A549 treated with Mapracorat at 1 μM for 4 hours (cell line): ENCODE results near the gene DDRGK1. TPM values are rescaled to one million over a fixed set of nuclear protein-coding genes. Genes with fewer than 3 reads are reported as not detected.

Source experiments
- total RNA-seq: library from RNA; stranded (reverse); fragments of 200-300 nt; extraction: Qiagen RNA extraction; gene quantifications from 5 replicates; pipeline ENCODE4 v1.2.3, GENCODE V29; 2022

The DDRGK1 gene
- total RNA-seq = 73.3 to 106 TPM (median 95.1 TPM) in 5 replicates

GRCh38 chr20:3204124-3204794, at the start of gene DDRGK1:
DDRGK1 (minus strand) TSS chr20:3204682; CDS start chr20:3204627, 55 bp downstream.

GRCh38 chr20:3239026-3239866, 34.8 kb upstream of the DDRGK1 start, which contains the start of gene SLC4A11:
SLC4A11 (minus strand) TSS chr20:3239190; CDS start chr20:3239137, 53 bp downstream.

GRCh38 chr20:3209257-3209945, 4.9 kb upstream of the DDRGK1 start, which contains the start of gene ITPA:
ITPA (plus strand) TSS chr20:3209498; CDS start chr20:3209552, 54 bp downstream.

GRCh38 chr20:3172933-3173609, 31.4 kb downstream of the DDRGK1 start, which contains the start of gene LZTS3:
LZTS3 (minus strand) TSS chr20:3173549; CDS start chr20:3167163, 6,386 bp downstream.

Other genes starting within 250 kb of the DDRGK1 start
- gene GNRH2, start 161.1 kb downstream of the DDRGK1 start, total RNA-seq = 0.41 TPM in 1 of 5 replicates, not detected in the others
- 107 to 165 TPM (median 150 TPM) in 5 replicates for gene MRPS26, start 158.6 kb downstream of the DDRGK1 start, total RNA-seq
- not detected in 5 replicates for gene OXT, start 133.1 kb downstream of the DDRGK1 start, total RNA-seq
- gene AVP, start 120.0 kb downstream of the DDRGK1 start, total RNA-seq = not detected in 5 replicates
- 47.0 to 51.4 TPM (median 50.9 TPM) in 5 replicates for gene FASTKD5, start 44.8 kb downstream of the DDRGK1 start, total RNA-seq
- gene UBOX5, start 44.8 kb downstream of the DDRGK1 start, total RNA-seq = 4.5 to 5.7 TPM (median 5.4 TPM) in 5 replicates
- gene LZTS3, start 31.1 kb downstream of the DDRGK1 start, total RNA-seq = 4.0 to 5.5 TPM (median 5.2 TPM) in 5 replicates
- gene ITPA, start 4.8 kb upstream of the DDRGK1 start, total RNA-seq = 126 to 143 TPM (median 130 TPM) in 5 replicates
- 8.7 to 10.7 TPM (median 9.9 TPM) in 5 replicates for gene SLC4A11, start 34.5 kb upstream of the DDRGK1 start, total RNA-seq
- gene DNAAF9, start 203.0 kb upstream of the DDRGK1 start, total RNA-seq = 5.2 to 7.3 TPM (median 6.4 TPM) in 5 replicates